HG03025 (cell line): Measurements from ENCODE around the gene AK1.
"Not testable (repeated sequence)": the region's sequence is repeated elsewhere in the genome, so short reads cannot be mapped to it uniquely, and the experiment has no call there.

ENCODE experiments used
- ATAC-seq: cut with Tn5 transposase; IDR thresholded peaks from one replicate; pipeline ENCODE4 v1.9.1; 2021; ENCODE audit warnings: mild to moderate bottlenecking, moderate library complexity; ENCODE audit not compliant: unreplicated experiment, low FRiP score

Gene AK1

DNA sequence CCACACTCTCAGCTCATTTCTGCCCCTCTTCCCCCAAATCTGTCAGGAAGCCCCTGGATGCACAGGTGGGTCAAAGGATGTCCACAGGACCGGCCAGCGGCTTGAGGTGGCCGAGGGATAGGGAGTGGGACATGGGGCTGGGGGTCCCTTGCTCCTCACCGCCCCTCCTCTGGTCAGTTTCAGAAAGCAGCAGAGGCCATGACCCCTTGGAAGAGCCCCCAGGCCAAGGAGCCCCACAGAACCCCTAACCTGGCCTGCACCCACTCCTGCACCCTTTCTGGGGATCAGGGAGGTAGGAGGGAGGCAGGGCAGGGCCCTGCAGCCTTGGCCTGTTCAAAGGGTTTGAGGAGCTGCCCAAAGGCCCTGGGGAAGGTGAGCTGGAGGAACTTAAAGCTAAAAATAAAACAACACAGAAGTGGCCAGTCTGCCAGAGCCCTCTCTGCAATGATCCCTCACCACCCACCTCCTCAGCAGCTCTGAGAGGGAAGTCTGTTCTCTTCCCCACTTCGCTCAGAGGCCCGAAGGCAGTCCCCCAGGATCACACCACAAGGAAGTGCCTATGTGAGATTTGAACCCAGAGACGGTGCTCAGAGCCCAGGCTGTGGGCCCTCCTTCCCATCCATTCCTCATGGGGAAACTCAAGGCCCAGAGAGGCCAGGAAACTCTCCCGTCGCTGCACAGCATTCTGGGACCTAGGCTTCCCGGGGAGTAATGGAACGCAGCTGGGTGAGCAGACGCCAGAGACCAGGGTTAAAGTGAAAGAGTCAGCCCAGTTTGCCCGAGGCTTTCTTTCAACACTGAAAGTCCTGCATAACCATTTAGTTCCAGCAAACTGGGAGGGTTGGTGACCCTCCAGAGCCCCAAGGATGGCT is 23.9 kb downstream of the AK1 start:
- no peak for ATAC-seq

GRCh38 chr9:127852829-127853228 is 24.6 kb downstream of the AK1 start:
- no peak for ATAC-seq

GRCh38 chr9:127850286-127850830 is 27.1 kb downstream of the AK1 start:
- ATAC-seq, result no peak

GRCh38 chr9:127848756-127849504 is 28.5 kb downstream of the AK1 start:
- ATAC-seq, result no peak

GRCh38 chr9:127847833-127848755 is 29.4 kb downstream of the AK1 start:
- ATAC-seq, result no peak

GRCh38 chr9:127847178-127847510 is 30.3 kb downstream of the AK1 start:
- no peak for ATAC-seq

- ATAC-seq, result no peak
These were observed 30.9 kb downstream of the AK1 start for GRCh38 chr9:127846443-127847177.

DNA sequence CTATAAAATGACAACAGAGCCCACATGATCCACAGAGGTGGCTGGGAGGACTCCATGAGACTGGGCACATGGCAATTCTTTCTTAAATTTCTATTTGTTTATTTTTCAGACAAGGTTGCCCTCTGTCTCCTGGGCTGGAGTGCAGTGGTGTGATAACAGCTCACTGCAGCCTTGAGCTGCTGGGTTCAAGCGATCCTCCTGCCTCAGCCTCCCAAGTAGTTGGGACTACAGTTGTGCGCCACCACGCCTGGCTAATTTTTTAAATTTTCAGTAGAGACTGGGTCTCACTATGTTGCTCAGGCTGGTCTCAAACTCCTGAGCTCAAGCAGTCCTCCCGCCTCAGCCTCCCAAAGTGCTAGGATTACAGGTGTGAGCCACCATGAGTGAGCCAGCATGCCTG is 31.9 kb downstream of the AK1 start:
- not testable (repeated sequence) for ATAC-seq

GRCh38 chr9:127844821-127845359 is 32.6 kb downstream of the AK1 start:
- ATAC-seq, result no peak

- ATAC-seq, result no peak
These were observed 36.2 kb downstream of the AK1 start for GRCh38 chr9:127841087-127841835.

- ATAC-seq, result no peak
These were observed 38.9 kb downstream of the AK1 start for GRCh38 chr9:127838375-127839078.

DNA sequence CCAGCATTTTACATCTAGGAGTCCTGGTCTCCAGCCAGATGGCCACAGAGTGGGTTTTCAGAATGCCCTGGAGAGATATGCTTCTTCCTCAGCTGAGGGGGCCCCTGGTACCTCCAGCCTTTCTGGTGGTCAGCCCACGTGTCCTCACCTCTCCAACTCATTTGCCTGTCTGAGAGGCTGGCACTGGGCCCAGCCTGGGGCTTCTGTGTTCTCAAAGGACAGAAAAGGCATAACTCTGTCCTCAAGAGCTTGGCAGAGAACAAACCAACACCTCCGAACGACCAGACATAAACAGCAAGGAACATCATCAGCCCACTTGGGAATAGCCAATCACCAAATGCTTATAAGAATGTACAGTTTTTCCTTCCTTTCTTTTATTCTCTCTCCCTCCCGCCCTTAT is 40.1 kb downstream of the AK1 start:
- ATAC-seq, result no peak

DNA sequence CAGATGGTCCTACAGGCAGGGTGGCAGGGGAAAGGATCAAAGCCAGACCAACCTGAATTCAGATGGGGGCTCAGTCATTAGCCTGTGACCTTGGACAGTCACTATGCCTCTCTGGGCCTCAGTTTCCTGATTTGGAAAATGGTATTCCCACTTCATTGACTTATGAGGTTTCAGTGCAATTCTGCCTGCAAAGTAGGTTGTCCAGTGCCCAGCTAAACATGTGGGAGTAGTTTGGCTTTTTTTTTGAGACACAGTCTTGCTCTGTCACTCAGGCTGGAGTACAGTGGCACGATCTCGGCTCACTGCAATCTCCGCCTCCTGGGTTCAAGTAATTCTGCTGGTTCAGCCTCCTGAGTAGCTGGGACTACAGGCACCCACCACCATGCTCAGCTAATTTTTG is 40.9 kb downstream of the AK1 start:
- not testable (repeated sequence) for ATAC-seq

- no peak for ATAC-seq
These were observed 41.4 kb downstream of the AK1 start for GRCh38 chr9:127835991-127836516.

GRCh38 chr9:127833555-127833954 is 43.9 kb downstream of the AK1 start:
- ATAC-seq, result no peak

GRCh38 chr9:127832248-127832647 is 45.2 kb downstream of the AK1 start:
- ATAC-seq, result no peak

DNA sequence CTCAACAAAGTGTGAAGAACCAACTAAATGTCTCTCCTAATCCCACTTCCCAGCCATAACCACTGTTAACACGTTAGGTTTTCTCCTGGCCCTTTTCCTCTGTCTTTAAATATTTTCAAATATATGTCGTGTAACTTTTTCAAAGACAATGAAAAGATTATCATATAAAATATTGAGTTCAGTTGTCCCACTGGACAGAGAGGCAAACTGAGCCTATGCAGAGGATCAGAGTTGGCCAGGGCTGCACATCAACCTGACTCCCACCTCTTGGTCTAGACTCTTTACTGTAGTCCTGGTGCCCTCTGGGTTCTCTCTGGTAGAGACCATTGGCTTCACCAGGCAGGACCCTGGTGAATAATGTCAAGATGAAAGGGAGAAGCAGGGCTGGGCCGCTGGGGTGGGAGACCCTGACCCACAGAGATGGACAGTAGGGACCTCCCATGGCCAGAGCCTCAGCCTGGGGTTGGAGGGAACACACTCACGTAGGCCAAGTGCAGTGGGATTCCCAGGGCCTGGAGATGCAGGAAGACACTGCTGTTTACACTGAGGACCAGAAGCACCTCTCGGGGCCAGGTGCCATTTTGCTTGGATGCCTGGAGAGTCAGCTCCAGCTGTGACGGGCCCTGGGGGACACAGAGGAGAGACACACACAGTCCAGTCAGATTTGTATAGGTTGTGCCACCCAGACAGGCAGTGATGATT is 48.1 kb downstream of the AK1 start:
- ATAC-seq, result no peak
